ENCODE measurements around the gene GALNT1. TPM values are rescaled to one million over a fixed set of nuclear protein-coding genes. Genes with fewer than 3 reads are reported as not detected.

GALNT1 gene
- 93.0 and 113 TPM in 2 replicates for polyA plus RNA-seq (2011; rRNA removed)
- 17.0 and 18.4 TPM in 2 replicates for polyA plus RNA-seq (2012; cell fraction: cytosol; rRNA removed)
- polyA plus RNA-seq (2012; cell fraction: nucleus; rRNA removed) = 4.2 and 6.5 TPM in 2 replicates
- 94.0 to 97.4 TPM (median 96.6 TPM) in 3 replicates for polyA plus RNA-seq (2017; fragmentation: RNase III; extraction: RNeasy Plus Mini Kit Qiagen cat#74134 plus additional on column Dnase treatment)
- polyA minus RNA-seq (2011; rRNA and poly(A)+ RNA removed) = 48.4 and 52.8 TPM in 2 replicates

- Histone ChIP-seq H3K27ac (peak within 1 kb of the TSS; percentile 96 to 100), H3K4me3 (peak within 1 kb of the TSS; percentile 74), H3K4me2 (peak within 1 kb of the TSS; percentile 85), H3K4me1 (peaks cover 7% of the 10 kb centered on the region; the same call in 1 of the 3 replicates), H3K9me3 (peaks cover 11% of the 10 kb centered on the region; the same call in 1 of the 3 replicates)
- POLR2A ChIA-PET = interaction anchor here (0.8 kb wide), 1 partner anchor 391 kb away, joined by 8 read pairs; the partner anchor contains the start of gene RMP24
- FAIRE-seq = no peak
- TF ChIP-seq MAX (IDR thresholded peaks at IDR 0.05) = no peak
- TF ChIP-seq CEBPB (IDR thresholded peaks at IDR 0.05) = no peak
- TF ChIP-seq ZSCAN20 (CRISPR knock-in tag; IDR thresholded peaks at IDR 0.05) = no peak
- 0 out of 5 replicates have a peak, but pooled peaks of 1 of the 2 experiments have one; percentile 1 for TF ChIP-seq JUN (IDR thresholded peaks at IDR 0.05)
- peak; percentile 20 to 70; a peak in 4 of 6 replicates for ATAC-seq
- no peak for DNase-seq (ENCODE audit: low read depth in 1 of 2, low spot score in 1 of 2)
- WGBS (ENCODE audit: missing lambda C conversion rate) = no CpG with 5 or more reads among the region's 74 CpGs
- CTCF ChIA-PET = no interaction called here
Measured at GRCh38 chr18:35581546-35581897, at the start of gene GALNT1. TSS of gene GALNT1 (plus strand) at chr18:35581740. CDS start at chr18:35654663, 72,923 bp downstream.

GRCh38 chr18:35533916-35534405 is 47.6 kb upstream of the GALNT1 start:
- DNase-seq (ENCODE audit: low read depth in 1 of 2, low spot score in 1 of 2) (no peak), ATAC-seq (no peak), FAIRE-seq (no peak)
- ChIA-PET CTCF (no interaction called here), POLR2A (no interaction called here)
- Histone ChIP-seq H3K4me2 (no peak overlapping the region), H3K27ac (no peak overlapping the region), H3K9me3 (peaks cover 1% of the 10 kb centered on the region), H3K4me1 (no peaks in the 10 kb centered on the region), H3K4me3 (no peak overlapping the region)
- TF ChIP-seq POLR2A (IDR thresholded peaks at IDR 0.05; ENCODE audit: low read length) = no peak
- TF ChIP-seq FOXS1 (CRISPR knock-in tag; IDR thresholded peaks at IDR 0.05) = no peak
- TF ChIP-seq NR3C1 (IDR thresholded peaks at IDR 0.05) = no peak
- no peak for TF ChIP-seq FOSB (CRISPR knock-in tag; IDR thresholded peaks at IDR 0.05)
- no peak for TF ChIP-seq EHF (CRISPR knock-in tag; IDR thresholded peaks at IDR 0.05)
- no peak for TF ChIP-seq JUNB (IDR thresholded peaks at IDR 0.05)
- TF ChIP-seq NPAS2 (CRISPR knock-in tag; IDR thresholded peaks at IDR 0.05; ENCODE audit: borderline replicate concordance) = no peak
- TF ChIP-seq CBX8 (IDR thresholded peaks at IDR 0.05) = no peak
- no peak for TF ChIP-seq ELK1 (IDR thresholded peaks at IDR 0.05; ENCODE audit: low read depth, low read length)
- WGBS (ENCODE audit: missing lambda C conversion rate) = 57% methylated on average over 2 of the region's 2 CpGs

- CTCF ChIA-PET = no interaction called here
- ATAC-seq (no peak), DNase-seq (ENCODE audit: low read depth in 1 of 2, low spot score in 1 of 2) (no peak), FAIRE-seq (no peak)
- Histone ChIP-seq H3K4me3 (no peak overlapping the region), H3K9me3 (peaks cover 3% of the 10 kb centered on the region), H3K4me2 (no peak overlapping the region), H3K27ac (no peak overlapping the region), H3K4me1 (no peaks in the 10 kb centered on the region)
- no peak for TF ChIP-seq CBX8 (IDR thresholded peaks at IDR 0.05)
- TF ChIP-seq NPAS2 (CRISPR knock-in tag; IDR thresholded peaks at IDR 0.05; ENCODE audit: borderline replicate concordance) = no peak
- TF ChIP-seq EP300 (IDR thresholded peaks at IDR 0.05) = no peak
- no peak for TF ChIP-seq NFE2L2 (conservative IDR thresholded peaks at IDR 0.05; ENCODE audit: low read length)
- TF ChIP-seq JUN (IDR thresholded peaks at IDR 0.05) = no peak
- TF ChIP-seq POLR2AphosphoS2 (conservative IDR thresholded peaks at IDR 0.05; ENCODE audit: low read length) = no peak
- TF ChIP-seq TFCP2L1 (CRISPR knock-in tag; IDR thresholded peaks at IDR 0.05) = no peak
- TF ChIP-seq MAFK (IDR thresholded peaks at IDR 0.05; ENCODE audit: partially characterized antibody) = no peak
- no peak for TF ChIP-seq ELK1 (IDR thresholded peaks at IDR 0.05; ENCODE audit: low read depth, low read length)
- no peak for TF ChIP-seq FOSL2 (IDR thresholded peaks at IDR 0.05)
- TF ChIP-seq FOSL2 (CRISPR knock-in tag; IDR thresholded peaks at IDR 0.05) = no peak
- TF ChIP-seq ZC3H11A (IDR thresholded peaks at IDR 0.05) = no peak
- TF ChIP-seq KDM1A (IDR thresholded peaks at IDR 0.05; ENCODE audit: low read depth) = no peak
- TF ChIP-seq REST (IDR thresholded peaks at IDR 0.05) = no peak
- WGBS (ENCODE audit: missing lambda C conversion rate) = 89% methylated on average over 1 of the region's 1 CpG
- POLR2A ChIA-PET = no interaction called here
Measured at GRCh38 chr18:35535297-35535696, 46.2 kb upstream of the GALNT1 start.
